H9 (cell line): ENCODE data around the gene IGLON5. TPM values are rescaled to one million over a fixed set of nuclear protein-coding genes. Genes with fewer than 3 reads are reported as not detected.
A peak's percentile ranks its signal among the peaks of the same experiment; 100 is the strongest.

Experiments
- DNase-seq: peaks from one replicate; pipeline ENCODE4 v3.0.0-alpha.2; 2017
- H2AFZ ChIP-seq: one replicate; pipeline ENCODE4 v1.6.1; 2013; ENCODE audit warnings: mild to moderate bottlenecking, low read length, control low read depth, moderate library complexity
- H2AK5ac ChIP-seq: 2 replicates; pipeline ENCODE4 v1.6.1; 2013; ENCODE audit warnings: low read length, control low read depth, mixed read lengths; ENCODE audit not compliant: insufficient read length
- H2BK120ac ChIP-seq: one replicate; pipeline ENCODE4 v1.6.1; 2013; ENCODE audit warnings: low read depth, mild to moderate bottlenecking, low read length, control low read depth, inconsistent platforms; ENCODE audit not compliant: poor library complexity, severe bottlenecking
- H2BK12ac ChIP-seq: 2 replicates; pipeline ENCODE4 v1.6.1; 2013; ENCODE audit warnings: low read length, control low read depth, mixed read lengths, low read depth; ENCODE audit not compliant: insufficient read length
- H2BK15ac ChIP-seq: 2 replicates; pipeline ENCODE4 v1.6.1; 2013; ENCODE audit warnings: low read depth, low read length, control low read depth
- H2BK20ac ChIP-seq: one replicate; pipeline ENCODE4 v1.6.1; 2013; ENCODE audit warnings: low read depth, mild to moderate bottlenecking, low read length, control low read depth, inconsistent platforms; ENCODE audit not compliant: poor library complexity, severe bottlenecking
- H2BK5ac ChIP-seq: 2 replicates; pipeline ENCODE4 v1.6.1; 2013; ENCODE audit warnings: low read length, control low read depth, mixed read lengths; ENCODE audit not compliant: insufficient read length
- H3K14ac ChIP-seq: 2 replicates; pipeline ENCODE4 v1.6.1; 2013; ENCODE audit warnings: low read length, control low read depth; ENCODE audit not compliant: insufficient read depth
- H3K18ac ChIP-seq: 2 replicates; pipeline ENCODE4 v1.6.1; 2013; ENCODE audit warnings: low read depth, mild to moderate bottlenecking, mixed read lengths, low read length, control low read depth; ENCODE audit not compliant: insufficient read length
- H3K23ac ChIP-seq: 2 replicates; pipeline ENCODE4 v1.6.1; 2013; ENCODE audit warnings: low read length, control low read depth, mixed read lengths, low read depth; ENCODE audit not compliant: insufficient read length
- H3K23me2 ChIP-seq: 2 replicates; pipeline ENCODE4 v1.6.1; 2013; ENCODE audit warnings: low read depth, mild to moderate bottlenecking, mixed read lengths, low read length, control low read depth; ENCODE audit not compliant: insufficient read length, poor library complexity, severe bottlenecking
- H3K27ac ChIP-seq: 2 replicates; pipeline ENCODE4 v1.5.1; 2013; ENCODE audit warnings: low read length, control low read depth, mixed read lengths, low read depth; ENCODE audit not compliant: insufficient read length
- H3K27me3 ChIP-seq: 2 replicates; pipeline ENCODE4 v1.6.1; 2013; ENCODE audit warnings: low read length, control low read depth, inconsistent platforms; ENCODE audit not compliant: insufficient read depth
- H3K4ac ChIP-seq: 2 replicates; pipeline ENCODE4 v1.6.1; 2013; ENCODE audit warnings: low read depth, mild to moderate bottlenecking, control low read depth, inconsistent platforms, low read length, moderate library complexity
- H3K4me1 ChIP-seq: 2 replicates; pipeline ENCODE4 v1.6.1; 2013; ENCODE audit warnings: low read length, control low read depth, inconsistent platforms; ENCODE audit not compliant: insufficient read depth
- H3K4me2 ChIP-seq: 2 replicates; pipeline ENCODE4 v1.6.1; 2013; ENCODE audit warnings: low read length, control low read depth, mixed read lengths; ENCODE audit not compliant: insufficient read length, insufficient read depth
- H3K56ac ChIP-seq: 2 replicates; pipeline ENCODE4 v1.6.1; 2013; ENCODE audit warnings: low read depth, mild to moderate bottlenecking, mixed read lengths, low read length, control low read depth; ENCODE audit not compliant: insufficient read length
- H3K79me1 ChIP-seq: 2 replicates; pipeline ENCODE4 v1.6.1; 2013; ENCODE audit warnings: low read depth, mild to moderate bottlenecking, moderate library complexity, low read length, control low read depth, inconsistent platforms; ENCODE audit not compliant: insufficient read depth, poor library complexity, severe bottlenecking
- H3K79me2 ChIP-seq: 2 replicates; pipeline ENCODE4 v1.6.1; 2013; ENCODE audit warnings: low read length, control low read depth, inconsistent platforms; ENCODE audit not compliant: insufficient read depth
- H3K9ac ChIP-seq: 2 replicates; pipeline ENCODE4 v1.6.1; 2013; ENCODE audit warnings: low read length, control low read depth, mixed read lengths; ENCODE audit not compliant: insufficient read length; ENCODE audit errors: extremely low read depth
- H3K9me3 ChIP-seq: one replicate; pipeline ENCODE4 v1.6.1; 2013; ENCODE audit warnings: low read depth, low read length, inconsistent platforms; ENCODE audit not compliant: control insufficient read depth
- H3T11ph ChIP-seq: one replicate; pipeline ENCODE4 v1.6.1; 2013; ENCODE audit warnings: mild to moderate bottlenecking, low read length, control low read depth, inconsistent platforms
- H4K20me1 ChIP-seq: one replicate; pipeline ENCODE4 v1.6.1; 2013; ENCODE audit not compliant: control insufficient read depth, insufficient read length, insufficient read depth
- H4K5ac ChIP-seq: 2 replicates; pipeline ENCODE4 v1.6.1; 2013; ENCODE audit warnings: low read depth, mild to moderate bottlenecking, mixed read lengths, low read length, control low read depth; ENCODE audit not compliant: insufficient read length
- H4K8ac ChIP-seq: replicated peaks from 2 replicates; pipeline ENCODE4 v1.6.1; 2013; ENCODE audit warnings: low read length, control low read depth, mixed read lengths, low read depth; ENCODE audit not compliant: insufficient read length
- H4K91ac ChIP-seq: 2 replicates; pipeline ENCODE4 v1.6.1; 2013; ENCODE audit warnings: low read depth, mild to moderate bottlenecking, moderate library complexity, mixed read lengths, low read length, control low read depth; ENCODE audit not compliant: insufficient read length
- H3K27ac Mint-ChIP-seq, 3 experiments: 2 replicates in 2 of 3; 3 replicates in 1 of 3; pipeline ENCODE4 v1.8.0; 2020 to 2021; ENCODE audit warnings: mixed read lengths in 3 of 3, mild to moderate bottlenecking in 1 of 3, moderate library complexity in 1 of 3
- H3K27me3 Mint-ChIP-seq: 2 replicates; pipeline ENCODE4 v1.8.0; 2021; ENCODE audit warnings: low read depth, mild to moderate bottlenecking, moderate library complexity, mixed read lengths
- H3K36me3 Mint-ChIP-seq, 3 experiments: 2 replicates in 2 of 3; 3 replicates in 1 of 3; pipeline ENCODE4 v1.8.0; 2020 to 2021; ENCODE audit warnings: low read depth in 3 of 3, mixed read lengths in 3 of 3; ENCODE audit not compliant: insufficient read depth in 1 of 3
- H3K4me1 Mint-ChIP-seq, 2 experiments: 2 replicates each; pipeline ENCODE4 v1.8.0; 2020; ENCODE audit warnings: mixed read lengths in 2 of 2
- H3K4me3 Mint-ChIP-seq, 2 experiments: 2 replicates in 1 of 2; 3 replicates in 1 of 2; pipeline ENCODE4 v1.8.0; 2020 to 2021; ENCODE audit warnings: mild to moderate bottlenecking in 2 of 2, mixed read lengths in 2 of 2, moderate library complexity in 1 of 2
- H3K9me3 Mint-ChIP-seq, 2 experiments: 2 replicates in 1 of 2; 3 replicates in 1 of 2; pipeline ENCODE4 v1.8.0; 2020; ENCODE audit warnings: mild to moderate bottlenecking in 2 of 2, mixed read lengths in 2 of 2, moderate library complexity in 1 of 2
- WGBS: extraction: QIAGEN DNeasy Blood & Tissue Kit; methylation state at CpG from one replicate; pipeline ENCODE4 v1.1.7; 2013; ENCODE audit warnings: missing lambda C conversion rate, low lambda C conversion rate, mixed read lengths; ENCODE audit not compliant: insufficient read length; ENCODE audit errors: extremely low coverage; 5-methylcytosine and 5-hydroxymethylcytosine counted together
- total RNA-seq: library from RNA; stranded (reverse); gene quantifications from 2 replicates; pipeline ENCODE4 v1.2.1, GENCODE V29; 2021
- TF ChIP-seq, protein P1 (sequence below): fragments of 200-600 bp; sonication (generic); conservative IDR thresholded peaks from 3 replicates; pipeline ENCODE4 v1.8.0; 2021; ENCODE audit warnings: antibody characterized with exemption, mild to moderate bottlenecking

Gene IGLON5
- total RNA-seq, 1 experiment from 2014 or later = 41.4 TPM

DNA sequence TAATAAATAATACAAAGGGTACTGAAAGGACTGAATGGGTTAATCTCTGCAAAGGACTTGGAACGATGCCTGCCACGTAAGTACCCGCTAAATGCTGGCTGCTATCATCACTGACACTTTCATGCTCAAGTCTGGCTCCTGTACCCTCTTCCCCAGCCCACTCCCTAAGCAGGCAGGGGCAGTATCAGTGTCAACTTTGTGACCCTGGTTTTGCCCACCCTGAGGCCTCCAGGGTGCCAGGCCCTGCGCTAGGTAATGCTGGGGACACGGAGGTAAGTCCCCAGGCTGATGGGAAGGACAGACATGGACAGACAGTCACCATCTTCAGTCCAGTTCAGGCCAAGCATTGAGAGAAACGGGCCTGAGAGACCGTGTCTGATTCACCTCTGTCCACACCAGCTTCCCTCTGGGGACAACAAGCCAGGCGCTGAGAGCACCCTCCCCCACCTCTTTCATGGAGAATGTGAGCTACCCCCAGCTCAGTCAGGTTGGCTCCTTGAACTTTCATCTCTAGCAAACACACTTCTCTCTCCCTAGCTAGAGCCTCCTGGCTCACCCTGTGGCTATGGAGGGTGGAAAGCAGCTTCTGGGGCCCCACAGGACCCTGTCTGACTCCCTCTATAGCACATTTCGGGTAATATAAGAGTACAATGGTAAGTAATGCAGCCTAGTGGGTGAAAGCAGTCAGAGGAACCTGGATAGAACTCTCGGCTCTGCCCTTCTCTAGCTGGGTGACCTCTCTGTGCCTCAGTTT lies 53.9 kb downstream of the IGLON5 start:
- peaks cover 21% of the 10 kb centered on the region for H3K23me2 ChIP-seq
- no CpG with 5 or more reads among the region's 10 CpGs for WGBS
- H4K5ac ChIP-seq = no peak overlapping the region
- no peak overlapping the region for H3K27ac ChIP-seq
- no peak overlapping the region for H3K23ac ChIP-seq
- no peaks in the 10 kb centered on the region for H3K4me1 ChIP-seq
- Mint-ChIP-seq H3K4me3 (peak overlapping the region; percentile 95 to 100), H3K4me1 (peaks cover 34 to 37% of the 10 kb centered on the region in 2 experiments), H3K27ac (peak overlapping the region; percentile 60 to 96 (median 78); a peak in 6 of 7 replicates), H3K27me3 (peaks cover 3% of the 10 kb centered on the region), H3K36me3 (no peaks in the 10 kb centered on the region), H3K9me3 (no peaks in the 10 kb centered on the region)
- H2AK5ac ChIP-seq = no peak overlapping the region
- no peak overlapping the region for H3K18ac ChIP-seq
- H2BK12ac ChIP-seq = no peak overlapping the region
- no peak overlapping the region for H3T11ph ChIP-seq
- no peak overlapping the region for H2BK5ac ChIP-seq
- H3K27me3 ChIP-seq = no peaks in the 10 kb centered on the region
- H3K79me2 ChIP-seq = no peaks in the 10 kb centered on the region
- H2BK15ac ChIP-seq = no peak overlapping the region
- H3K56ac ChIP-seq = no peak overlapping the region
- no peak overlapping the region for H4K91ac ChIP-seq
- H2BK120ac ChIP-seq = no peak overlapping the region
- peak overlapping the region; percentile 89 for H3K4me2 ChIP-seq
- no peak overlapping the region for H4K8ac ChIP-seq
- no peak overlapping the region for H2BK20ac ChIP-seq
- H3K4ac ChIP-seq = no peak overlapping the region
- peak overlapping the region; percentile 62 for H3K9ac ChIP-seq
- TF ChIP-seq, protein P1, sequence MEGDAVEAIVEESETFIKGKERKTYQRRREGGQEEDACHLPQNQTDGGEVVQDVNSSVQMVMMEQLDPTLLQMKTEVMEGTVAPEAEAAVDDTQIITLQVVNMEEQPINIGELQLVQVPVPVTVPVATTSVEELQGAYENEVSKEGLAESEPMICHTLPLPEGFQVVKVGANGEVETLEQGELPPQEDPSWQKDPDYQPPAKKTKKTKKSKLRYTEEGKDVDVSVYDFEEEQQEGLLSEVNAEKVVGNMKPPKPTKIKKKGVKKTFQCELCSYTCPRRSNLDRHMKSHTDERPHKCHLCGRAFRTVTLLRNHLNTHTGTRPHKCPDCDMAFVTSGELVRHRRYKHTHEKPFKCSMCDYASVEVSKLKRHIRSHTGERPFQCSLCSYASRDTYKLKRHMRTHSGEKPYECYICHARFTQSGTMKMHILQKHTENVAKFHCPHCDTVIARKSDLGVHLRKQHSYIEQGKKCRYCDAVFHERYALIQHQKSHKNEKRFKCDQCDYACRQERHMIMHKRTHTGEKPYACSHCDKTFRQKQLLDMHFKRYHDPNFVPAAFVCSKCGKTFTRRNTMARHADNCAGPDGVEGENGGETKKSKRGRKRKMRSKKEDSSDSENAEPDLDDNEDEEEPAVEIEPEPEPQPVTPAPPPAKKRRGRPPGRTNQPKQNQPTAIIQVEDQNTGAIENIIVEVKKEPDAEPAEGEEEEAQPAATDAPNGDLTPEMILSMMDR = no peak
- H4K20me1 ChIP-seq = no peaks in the 10 kb centered on the region
- no peaks in the 10 kb centered on the region for H3K79me1 ChIP-seq
- no peak overlapping the region for H2AFZ ChIP-seq
- no peaks in the 10 kb centered on the region for H3K9me3 ChIP-seq
- no peak overlapping the region for H3K14ac ChIP-seq
- no peak for DNase-seq
